Endodermal cell (in vitro differentiated cells): Measurements from ENCODE around the gene KPNA3. TPM values are rescaled to one million over a fixed set of nuclear protein-coding genes. Genes with fewer than 3 reads are reported as not detected.

Source experiments
- DNase-seq: peaks from one replicate; pipeline ENCODE4 v3.0.0-alpha.2; 2017
- H3K27ac ChIP-seq: 2 replicates; pipeline ENCODE4 v1.5.1; 2013; ENCODE audit warnings: mild to moderate bottlenecking, low read depth, low read length, moderate library complexity
- H3K27me3 ChIP-seq: 2 replicates; pipeline ENCODE4 v1.6.1; 2013; ENCODE audit warnings: mild to moderate bottlenecking, low read length, moderate library complexity; ENCODE audit not compliant: insufficient read depth, control insufficient read depth, poor library complexity, severe bottlenecking
- H3K36me3 ChIP-seq: 2 replicates; pipeline ENCODE4 v1.7.0; 2013; ENCODE audit warnings: mild to moderate bottlenecking, low read length, moderate library complexity; ENCODE audit not compliant: control insufficient read depth, insufficient read depth
- H3K4me1 ChIP-seq: one replicate; pipeline ENCODE4 v1.7.0; 2013; ENCODE audit warnings: low read length; ENCODE audit not compliant: control insufficient read depth, insufficient read depth
- H3K4me3 ChIP-seq: 2 replicates; pipeline ENCODE4 v1.5.1; 2013; ENCODE audit warnings: mild to moderate bottlenecking, low read length, moderate library complexity
- H3K9ac ChIP-seq: 2 replicates; pipeline ENCODE4 v1.6.1; 2013; ENCODE audit warnings: mild to moderate bottlenecking, low read length, moderate library complexity; ENCODE audit not compliant: poor library complexity, severe bottlenecking; ENCODE audit errors: extremely low read depth
- H3K9me3 ChIP-seq: 2 replicates; pipeline ENCODE4 v1.6.1; 2013; ENCODE audit warnings: mild to moderate bottlenecking, low read length, moderate library complexity; ENCODE audit not compliant: control insufficient read depth
- H3K27ac Mint-ChIP-seq: 2 replicates; pipeline ENCODE4 v1.8.0; 2020; ENCODE audit warnings: mixed read lengths
- H3K27me3 Mint-ChIP-seq: 2 replicates; pipeline ENCODE4 v1.8.0; 2021; ENCODE audit warnings: mild to moderate bottlenecking, mixed read lengths; ENCODE audit not compliant: insufficient read depth
- H3K36me3 Mint-ChIP-seq: 2 replicates; pipeline ENCODE4 v1.8.0; 2020; ENCODE audit warnings: low read depth, mixed read lengths
- H3K4me1 Mint-ChIP-seq: 2 replicates; pipeline ENCODE4 v1.8.0; 2020; ENCODE audit warnings: mixed read lengths
- H3K4me3 Mint-ChIP-seq: 2 replicates; pipeline ENCODE4 v1.8.0; 2020; ENCODE audit warnings: mild to moderate bottlenecking, moderate library complexity, mixed read lengths
- H3K9me3 Mint-ChIP-seq: 2 replicates; pipeline ENCODE4 v1.8.0; 2020; ENCODE audit warnings: mild to moderate bottlenecking, mixed read lengths
- CTCF ChIP-seq: fragments of 200-600 bp; sonication (generic); conservative IDR thresholded peaks from 2 replicates; pipeline ENCODE4 v1.5.0; 2021; ENCODE audit warnings: antibody characterized with exemption, mild to moderate bottlenecking
- WGBS, 2 experiments: methylation state at CpG; one replicate each; pipeline versions ENCODE4 v1.1.5 to v1.1.7; 2013; ENCODE audit warnings: missing lambda C conversion rate in 2 of 2, mixed read lengths in 1 of 2; ENCODE audit not compliant: insufficient coverage in 1 of 2, insufficient read length in 1 of 2; 5-methylcytosine and 5-hydroxymethylcytosine counted together
- total RNA-seq, 2 donors: library from RNA; stranded (reverse); fragmentation: NEBNext Ultra II Directional in 1 of 2; extraction: Animal tissue kit (Norgen Biotek cat#: 25700) in 1 of 2; gene quantifications; 2 replicates in 1 of 2; 3 replicates in 1 of 2; pipeline ENCODE4 v1.2.1, GENCODE V29; 2021

KPNA3 gene
- total RNA-seq, 2 donors from 2014 or later = 59.0 to 64.2 TPM

- peak overlapping the region; percentile 68 for H3K27ac Mint-ChIP-seq
- no peak overlapping the region for H3K4me3 ChIP-seq
- peaks cover 37% of the 10 kb centered on the region for H3K36me3 Mint-ChIP-seq
Observed at GRCh38 chr13:49739498-49740187, 52.8 kb downstream of the KPNA3 start.

GRCh38 chr13:49733181-49733951 is 59.1 kb downstream of the KPNA3 start:
- Mint-ChIP-seq H3K4me1 (no peaks in the 10 kb centered on the region), H3K9me3 (no peaks in the 10 kb centered on the region), H3K27ac (peak overlapping the region; percentile 19), H3K27me3 (no peaks in the 10 kb centered on the region), H3K4me3 (no peak overlapping the region), H3K36me3 (peaks cover 26% of the 10 kb centered on the region)
- Histone ChIP-seq H3K27me3 (no peaks in the 10 kb centered on the region), H3K4me1 (no peaks in the 10 kb centered on the region), H3K36me3 (peaks cover 41% of the 10 kb centered on the region), H3K4me3 (no peak overlapping the region), H3K27ac (no peak overlapping the region), H3K9ac (no peak overlapping the region), H3K9me3 (no peaks in the 10 kb centered on the region)
- WGBS, 2 experiments = 90% methylated on average over 10 to 12 of the region's 12 CpGs
- DNase-seq = no peak
- no peak for TF ChIP-seq CTCF

More at GRCh38 chr13:49739498-49740187, 52.8 kb downstream of the KPNA3 start:
- Histone ChIP-seq H3K27ac (no peak overlapping the region), H3K27me3 (no peaks in the 10 kb centered on the region), H3K36me3 (peaks cover 42% of the 10 kb centered on the region), H3K4me1 (no peaks in the 10 kb centered on the region), H3K9me3 (no peaks in the 10 kb centered on the region), H3K9ac (no peak overlapping the region)
- peaks cover 21% of the 10 kb centered on the region for H3K4me1 Mint-ChIP-seq
- H3K4me3 Mint-ChIP-seq = no peak overlapping the region
- H3K9me3 Mint-ChIP-seq = no peaks in the 10 kb centered on the region
- 85 to 100% methylated on average over 2 to 5 of the region's 5 CpGs for WGBS, 2 experiments
- TF ChIP-seq CTCF = no peak
- no peaks in the 10 kb centered on the region for H3K27me3 Mint-ChIP-seq
- no peak for DNase-seq

GRCh38 chr13:49731766-49732165 is 60.7 kb downstream of the KPNA3 start:
- Histone ChIP-seq H3K36me3 (peaks cover 44% of the 10 kb centered on the region), H3K9ac (no peak overlapping the region), H3K4me3 (no peak overlapping the region), H3K9me3 (no peaks in the 10 kb centered on the region), H3K4me1 (no peaks in the 10 kb centered on the region), H3K27ac (no peak overlapping the region), H3K27me3 (no peaks in the 10 kb centered on the region)
- no peaks in the 10 kb centered on the region for H3K4me1 Mint-ChIP-seq
- peaks cover 39% of the 10 kb centered on the region for H3K36me3 Mint-ChIP-seq
- TF ChIP-seq CTCF = no peak
- no peaks in the 10 kb centered on the region for H3K27me3 Mint-ChIP-seq
- H3K9me3 Mint-ChIP-seq = no peaks in the 10 kb centered on the region
- no peak overlapping the region for H3K27ac Mint-ChIP-seq
- H3K4me3 Mint-ChIP-seq = no peak overlapping the region
- DNase-seq = no peak
